Measurements from ENCODE around the gene MYBBP1A. TPM values are rescaled to one million over a fixed set of nuclear protein-coding genes. Genes with fewer than 3 reads are reported as not detected.

MYBBP1A gene
- total and polyA plus RNA-seq, 4 donors = 12.2 to 23.3 (median 20.0) TPM

GRCh38 chr17:4555873-4556759 is 932 bp upstream of the MYBBP1A start:
- no peaks in the 10 kb centered on the region for H3K27me3 ChIP-seq (ENCODE audit: control insufficient read depth in 4 of 4, insufficient read depth in 4 of 4, low read length in 3 of 4)
- peak overlapping the region; percentile 32 to 65 for H3K27ac ChIP-seq (ENCODE audit: low read depth in 1 of 2, low read length in 2 of 2)
- no peaks in the 10 kb centered on the region for H3K9me3 ChIP-seq (ENCODE audit: control insufficient read depth in 4 of 4, low read length in 3 of 4)
- H3K4me1 ChIP-seq (ENCODE audit: control insufficient read depth in 4 of 4, insufficient read depth in 4 of 4, low read length in 3 of 4) = peaks cover 2 to 25% (median 12%) of the 10 kb centered on the region in 4 donors
- DNase-seq (ENCODE audit: low spot score) = no peak
- 74% methylated on average over 17 of the region's 17 CpGs for WGBS
- no peak for TF ChIP-seq RAD21 (IDR thresholded peaks at IDR 0.05)
- no peak for TF ChIP-seq ZBTB33 (IDR thresholded peaks at IDR 0.05)
- no peak overlapping the region for H3K9ac ChIP-seq (ENCODE audit: low read depth in 1 of 2, low read length in 2 of 2)
- H3K4me3 ChIP-seq (ENCODE audit: low read depth in 1 of 3, low read length in 3 of 3) = peak overlapping the region in 2 of 3 donors; percentile 83 to 97
- peaks cover 5 to 19% (median 13%) of the 10 kb centered on the region in 4 donors for H3K36me3 ChIP-seq (ENCODE audit: control insufficient read depth in 4 of 4, insufficient read depth in 3 of 4, low read depth in 1 of 4, low read length in 3 of 4)

GRCh38 chr17:4554441-4554996 is 665 bp downstream of the MYBBP1A start:
- peaks cover 11 to 35% (median 20%) of the 10 kb centered on the region in 4 donors for H3K36me3 ChIP-seq (ENCODE audit: control insufficient read depth in 4 of 4, insufficient read depth in 3 of 4, low read depth in 1 of 4, low read length in 3 of 4)
- peak overlapping the region; percentile 83 to 97 (median 91) for H3K4me3 ChIP-seq (ENCODE audit: low read depth in 1 of 3, low read length in 3 of 3)
- WGBS = 21% methylated on average over 18 of the region's 18 CpGs
- TF ChIP-seq HNF4A (conservative IDR thresholded peaks at IDR 0.05) (no peak), REST (IDR thresholded peaks at IDR 0.05) (no peak), SP1 (IDR thresholded peaks at IDR 0.05) (no peak), GABPA (IDR thresholded peaks at IDR 0.05 in 1 of 2, conservative IDR thresholded peaks at IDR 0.05 in 1 of 2) (no peak), RXRA (IDR thresholded peaks at IDR 0.05) (no peak), FOXA1 (IDR thresholded peaks at IDR 0.05) (no peak), MAX (IDR thresholded peaks at IDR 0.05) (no peak)
- peak overlapping the region in 1 of 2 donors; percentile 72 for H3K9ac ChIP-seq (ENCODE audit: low read depth in 1 of 2, low read length in 2 of 2)
- DNase-seq (ENCODE audit: low spot score) = no peak
- H3K9me3 ChIP-seq (ENCODE audit: control insufficient read depth in 4 of 4, low read length in 3 of 4) = no peaks in the 10 kb centered on the region
- H3K27ac ChIP-seq (ENCODE audit: low read depth in 1 of 2, low read length in 2 of 2) = no peak overlapping the region
- H3K27me3 ChIP-seq (ENCODE audit: control insufficient read depth in 4 of 4, insufficient read depth in 4 of 4, low read length in 3 of 4) = no peaks in the 10 kb centered on the region
- peaks cover 2 to 25% (median 12%) of the 10 kb centered on the region in 4 donors for H3K4me1 ChIP-seq (ENCODE audit: control insufficient read depth in 4 of 4, insufficient read depth in 4 of 4, low read length in 3 of 4)

- H3K9ac ChIP-seq (ENCODE audit: low read depth in 1 of 2, low read length in 2 of 2) = no peak overlapping the region
- H3K4me1 ChIP-seq (ENCODE audit: control insufficient read depth in 4 of 4, insufficient read depth in 4 of 4, low read length in 3 of 4) = peaks cover 2 to 21% (median 12%) of the 10 kb centered on the region in 4 donors
- H3K27me3 ChIP-seq (ENCODE audit: control insufficient read depth in 4 of 4, insufficient read depth in 4 of 4, low read length in 3 of 4) = no peaks in the 10 kb centered on the region
- WGBS = 90% methylated on average over 9 of the region's 9 CpGs
- no peak overlapping the region for H3K27ac ChIP-seq (ENCODE audit: low read depth in 1 of 2, low read length in 2 of 2)
- no peak for TF ChIP-seq JUND (IDR thresholded peaks at IDR 0.05)
- no peak for TF ChIP-seq YY1 (IDR thresholded peaks at IDR 0.05)
- TF ChIP-seq RAD21 (IDR thresholded peaks at IDR 0.05) = no peak
- no peak for DNase-seq (ENCODE audit: low spot score)
- no peaks in the 10 kb centered on the region for H3K9me3 ChIP-seq (ENCODE audit: control insufficient read depth in 4 of 4, low read length in 3 of 4)
- peaks cover 14 to 41% (median 24%) of the 10 kb centered on the region in 4 donors for H3K36me3 ChIP-seq (ENCODE audit: control insufficient read depth in 4 of 4, insufficient read depth in 3 of 4, low read depth in 1 of 4, low read length in 3 of 4)
- H3K4me3 ChIP-seq (ENCODE audit: low read depth in 1 of 3, low read length in 3 of 3) = no peak overlapping the region
Observed at GRCh38 chr17:4553669-4554068, 1.5 kb downstream of the MYBBP1A start.

Measured in liver (tissue), 9 donors.